IPS DF 6.9 (cell line): ENCODE results near the gene PTPRG.

Experiments used
- DNase-seq: peaks from one replicate; pipeline ENCODE4 v3.0.0-alpha.2; 2013; ENCODE audit warnings: low read depth, low spot score
- H3K27ac ChIP-seq: one replicate; pipeline ENCODE4 v1.5.1; 2013; ENCODE audit warnings: low read length, control low read depth
- H3K27me3 ChIP-seq: 2 replicates; pipeline ENCODE4 v1.6.1; 2013; ENCODE audit warnings: mild to moderate bottlenecking, low read length; ENCODE audit not compliant: control insufficient read depth, insufficient read depth
- H3K36me3 ChIP-seq: 2 replicates; pipeline ENCODE4 v1.6.1; 2013; ENCODE audit warnings: low read length; ENCODE audit not compliant: control insufficient read depth, insufficient read depth
- H3K4me1 ChIP-seq: 2 replicates; pipeline ENCODE4 v1.6.1; 2013; ENCODE audit warnings: low read length; ENCODE audit not compliant: control insufficient read depth, insufficient read depth
- H3K4me3 ChIP-seq: 2 replicates; pipeline ENCODE4 v1.5.1; 2013; ENCODE audit warnings: mild to moderate bottlenecking, low read length
- H3K9me3 ChIP-seq: 2 replicates; pipeline ENCODE4 v1.6.1; 2013; ENCODE audit warnings: low read length, inconsistent platforms; ENCODE audit not compliant: control insufficient read depth, insufficient read depth
- WGBS: extraction: QIAGEN DNeasy Blood & Tissue Kit; methylation state at CpG from one replicate; pipeline ENCODE4 v1.1.7; 2013; ENCODE audit warnings: mixed read lengths, missing lambda C conversion rate; ENCODE audit not compliant: insufficient read length, insufficient coverage; 5-methylcytosine and 5-hydroxymethylcytosine counted together

PTPRG gene

DNA sequence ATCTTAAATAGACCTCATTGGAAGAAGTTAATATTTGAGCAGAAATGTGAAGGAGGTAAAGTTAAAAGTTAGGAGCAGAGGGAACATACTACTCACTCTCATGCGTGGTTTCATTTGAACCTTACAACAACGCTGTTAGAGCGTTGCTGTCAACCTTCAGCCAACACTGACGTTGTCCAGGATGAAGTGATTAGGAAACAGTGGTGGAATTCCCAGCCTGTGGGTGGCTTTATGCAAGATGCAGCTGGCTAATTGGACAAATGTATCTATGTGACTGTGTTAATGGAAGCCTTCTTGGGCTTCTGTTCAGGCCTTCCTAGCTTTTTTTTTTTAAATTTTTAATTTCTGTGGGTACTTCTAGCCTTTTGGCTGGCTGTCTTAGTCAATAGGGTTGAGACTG, 40.5 kb downstream of the PTPRG start:
- Histone ChIP-seq H3K9me3 (no peaks in the 10 kb centered on the region), H3K27me3 (no peaks in the 10 kb centered on the region), H3K27ac (no peak overlapping the region), H3K4me3 (no peak overlapping the region), H3K36me3 (peaks cover 3% of the 10 kb centered on the region; the same call in 1 of the 2 replicates), H3K4me1 (0 out of 2 replicates have a peak, but pooled peaks cover 2% of the 10 kb centered on the region)
- WGBS, result no CpG with 5 or more reads among the region's 4 CpGs
- DNase-seq, result no peak

DNA sequence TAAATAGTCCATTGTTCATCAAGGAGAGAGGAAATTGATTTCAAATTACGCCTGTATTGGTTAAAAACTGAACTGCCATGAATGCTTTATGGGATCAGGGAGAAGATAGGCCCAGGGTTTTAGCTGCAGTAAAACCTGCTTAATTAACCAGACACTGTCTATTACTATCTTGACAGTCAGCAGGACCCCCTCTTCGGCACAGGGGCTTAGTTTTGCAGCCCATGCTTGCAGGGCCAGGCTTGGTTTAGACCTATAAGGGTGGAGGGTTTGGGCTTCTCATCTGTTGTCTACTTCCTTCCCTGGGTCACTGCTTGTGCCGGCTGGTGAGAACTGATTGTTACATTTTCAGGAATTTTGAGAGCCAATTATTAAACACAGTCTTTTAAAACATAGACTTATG, 41.1 kb downstream of the PTPRG start:
- no peak overlapping the region for H3K4me3 ChIP-seq
- peaks cover 3% of the 10 kb centered on the region; the same call in 1 of the 2 replicates for H3K36me3 ChIP-seq
- DNase-seq, result no peak
- no CpG with 5 or more reads among the region's 3 CpGs for WGBS
- no peaks in the 10 kb centered on the region for H3K27me3 ChIP-seq
- H3K4me1 ChIP-seq, result 0 out of 2 replicates have a peak, but pooled peaks cover 2% of the 10 kb centered on the region
- no peaks in the 10 kb centered on the region for H3K9me3 ChIP-seq
- H3K27ac ChIP-seq, result no peak overlapping the region

DNA sequence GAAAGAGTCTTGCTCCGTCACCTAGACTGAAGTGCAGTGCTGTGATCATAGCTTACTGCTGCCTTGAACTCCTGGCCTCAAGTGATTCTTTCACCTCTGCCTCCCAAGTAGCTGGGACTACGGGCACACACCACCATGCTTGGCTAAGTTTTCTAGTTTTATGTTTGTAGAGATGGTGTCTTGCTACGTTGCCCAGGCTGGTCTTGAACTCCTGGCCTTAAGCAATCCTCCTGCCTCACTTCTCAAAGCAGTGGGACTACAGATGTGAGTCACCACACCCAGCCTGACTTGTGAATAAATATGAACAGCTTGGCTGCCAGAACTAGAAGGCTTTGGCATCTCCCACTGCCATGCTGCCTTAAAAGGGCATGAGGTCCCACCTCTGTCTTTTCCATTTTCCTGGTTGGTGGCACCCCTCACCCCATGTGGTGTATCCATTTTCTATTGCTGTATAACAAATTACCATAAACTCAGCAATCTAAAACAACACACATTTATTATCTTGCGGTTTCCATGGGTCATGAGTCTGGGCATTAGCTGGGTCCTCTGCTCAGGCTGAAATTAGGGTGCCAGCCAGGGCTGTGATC, 44.3 kb downstream of the PTPRG start:
- H3K4me1 ChIP-seq, result peaks cover 3% of the 10 kb centered on the region; the same call in 1 of the 2 replicates
- H3K27me3 ChIP-seq, result no peaks in the 10 kb centered on the region
- no peak overlapping the region for H3K27ac ChIP-seq
- peaks cover 3% of the 10 kb centered on the region; the same call in 1 of the 2 replicates for H3K36me3 ChIP-seq
- no peaks in the 10 kb centered on the region for H3K9me3 ChIP-seq
- no peak for DNase-seq
- no peak overlapping the region for H3K4me3 ChIP-seq
- no CpG with 5 or more reads among the region's 4 CpGs for WGBS

DNA sequence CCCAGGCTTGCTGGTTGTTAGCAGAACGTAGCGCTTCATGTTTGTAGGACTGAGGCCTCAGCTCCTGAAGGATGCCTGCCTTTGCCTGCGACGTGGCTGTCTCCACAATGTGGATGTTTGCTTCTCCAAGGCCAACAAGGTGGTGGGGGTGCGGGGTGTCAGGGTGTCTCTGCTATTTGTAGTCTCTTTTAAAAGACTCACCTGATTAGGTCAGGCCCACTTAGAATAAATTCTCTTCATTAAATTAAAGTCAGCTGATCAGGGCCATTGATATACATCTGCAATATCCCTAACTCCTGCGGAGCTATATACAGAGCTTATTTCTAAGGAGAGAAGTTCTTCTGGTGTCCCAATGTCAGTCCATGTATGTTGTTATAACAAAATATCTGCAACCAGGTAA, 44.8 kb downstream of the PTPRG start:
- WGBS, result no CpG with 5 or more reads among the region's 6 CpGs
- Histone ChIP-seq H3K36me3 (peaks cover 3% of the 10 kb centered on the region; the same call in 1 of the 2 replicates), H3K27ac (no peak overlapping the region)

DNA sequence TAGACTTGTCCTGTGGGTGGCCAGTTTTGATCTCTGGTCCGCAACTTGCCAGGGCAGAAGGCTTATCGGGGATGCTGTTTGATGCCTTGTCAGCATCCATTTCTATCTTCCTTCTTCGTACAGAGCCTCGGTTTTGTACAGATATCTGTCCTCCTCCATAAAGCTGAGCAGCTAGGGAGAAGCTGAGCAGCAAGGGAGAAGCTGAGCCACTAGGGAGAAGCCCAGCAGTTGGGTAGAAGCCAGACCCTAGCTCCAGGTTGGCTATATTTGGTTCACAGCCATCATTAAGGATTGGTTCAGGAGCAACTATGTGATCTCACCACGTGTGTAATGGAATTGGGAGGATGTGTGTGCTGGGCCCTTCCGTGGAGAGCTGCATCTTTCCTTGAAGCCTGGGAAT, 46.7 kb downstream of the PTPRG start:
- Histone ChIP-seq H3K27me3 (no peaks in the 10 kb centered on the region), H3K36me3 (peaks cover 3% of the 10 kb centered on the region; the same call in 1 of the 2 replicates), H3K9me3 (no peaks in the 10 kb centered on the region), H3K4me1 (peaks cover 2% of the 10 kb centered on the region; the same call in 1 of the 2 replicates), H3K4me3 (no peak overlapping the region), H3K27ac (no peak overlapping the region)
- no CpG with 5 or more reads among the region's 6 CpGs for WGBS
- no peak for DNase-seq

More for the DNA sequence above, 44.8 kb downstream of the PTPRG start:
- Histone ChIP-seq H3K27me3 (no peaks in the 10 kb centered on the region), H3K4me3 (no peak overlapping the region), H3K4me1 (peaks cover 2% of the 10 kb centered on the region; the same call in 1 of the 2 replicates), H3K9me3 (no peaks in the 10 kb centered on the region)
- no peak for DNase-seq

DNA sequence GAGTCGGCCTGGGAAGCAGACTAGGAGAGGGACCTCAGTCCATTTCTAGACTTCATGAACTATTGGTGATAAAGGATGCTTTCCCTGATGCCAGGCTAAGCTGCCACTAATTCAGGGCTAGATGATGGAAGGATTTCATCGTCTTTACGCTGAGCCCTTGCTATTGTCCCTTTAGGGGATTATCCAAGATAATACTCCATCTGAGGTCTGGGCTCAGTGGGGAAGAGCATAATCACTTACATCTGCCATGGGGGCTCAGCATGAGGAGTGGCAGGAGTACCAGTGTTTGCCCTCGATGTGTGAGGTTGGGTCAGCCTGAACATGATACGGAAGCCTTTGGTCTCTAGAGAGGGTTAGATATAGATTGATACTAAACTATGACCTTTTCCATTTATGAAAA, 47.3 kb downstream of the PTPRG start:
- Histone ChIP-seq H3K27me3 (no peaks in the 10 kb centered on the region), H3K36me3 (peaks cover 3% of the 10 kb centered on the region; the same call in 1 of the 2 replicates), H3K4me1 (peaks cover 2% of the 10 kb centered on the region; the same call in 1 of the 2 replicates), H3K27ac (no peak overlapping the region), H3K9me3 (no peaks in the 10 kb centered on the region), H3K4me3 (no peak overlapping the region)
- no peak for DNase-seq
- WGBS, result no CpG with 5 or more reads among the region's 5 CpGs

DNA sequence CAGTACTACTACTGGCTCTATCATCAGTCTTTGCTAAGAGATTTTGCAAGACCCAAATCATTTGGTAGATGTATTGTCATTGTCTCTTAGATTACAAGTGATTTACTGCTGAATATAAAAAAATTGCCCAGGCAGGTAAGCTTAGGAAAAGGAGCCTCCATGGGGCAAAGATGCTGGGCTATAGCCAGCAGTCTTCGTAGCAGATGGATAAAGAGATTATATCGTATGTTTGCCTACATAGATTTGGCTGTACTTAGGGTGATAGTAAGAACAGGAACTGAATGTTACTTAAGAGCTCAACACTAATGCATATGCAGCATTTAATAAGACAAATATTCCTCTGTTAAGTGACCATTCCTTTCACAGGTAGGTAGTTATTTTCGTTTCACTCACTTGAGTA, 48.9 kb downstream of the PTPRG start:
- Histone ChIP-seq H3K4me1 (peaks cover 2% of the 10 kb centered on the region; the same call in 1 of the 2 replicates), H3K27me3 (no peaks in the 10 kb centered on the region), H3K4me3 (no peak overlapping the region), H3K27ac (no peak overlapping the region), H3K9me3 (no peaks in the 10 kb centered on the region), H3K36me3 (peaks cover 3% of the 10 kb centered on the region; the same call in 1 of the 2 replicates)
- DNase-seq, result no peak
- WGBS, result no CpG with 5 or more reads among the region's 3 CpGs

DNA sequence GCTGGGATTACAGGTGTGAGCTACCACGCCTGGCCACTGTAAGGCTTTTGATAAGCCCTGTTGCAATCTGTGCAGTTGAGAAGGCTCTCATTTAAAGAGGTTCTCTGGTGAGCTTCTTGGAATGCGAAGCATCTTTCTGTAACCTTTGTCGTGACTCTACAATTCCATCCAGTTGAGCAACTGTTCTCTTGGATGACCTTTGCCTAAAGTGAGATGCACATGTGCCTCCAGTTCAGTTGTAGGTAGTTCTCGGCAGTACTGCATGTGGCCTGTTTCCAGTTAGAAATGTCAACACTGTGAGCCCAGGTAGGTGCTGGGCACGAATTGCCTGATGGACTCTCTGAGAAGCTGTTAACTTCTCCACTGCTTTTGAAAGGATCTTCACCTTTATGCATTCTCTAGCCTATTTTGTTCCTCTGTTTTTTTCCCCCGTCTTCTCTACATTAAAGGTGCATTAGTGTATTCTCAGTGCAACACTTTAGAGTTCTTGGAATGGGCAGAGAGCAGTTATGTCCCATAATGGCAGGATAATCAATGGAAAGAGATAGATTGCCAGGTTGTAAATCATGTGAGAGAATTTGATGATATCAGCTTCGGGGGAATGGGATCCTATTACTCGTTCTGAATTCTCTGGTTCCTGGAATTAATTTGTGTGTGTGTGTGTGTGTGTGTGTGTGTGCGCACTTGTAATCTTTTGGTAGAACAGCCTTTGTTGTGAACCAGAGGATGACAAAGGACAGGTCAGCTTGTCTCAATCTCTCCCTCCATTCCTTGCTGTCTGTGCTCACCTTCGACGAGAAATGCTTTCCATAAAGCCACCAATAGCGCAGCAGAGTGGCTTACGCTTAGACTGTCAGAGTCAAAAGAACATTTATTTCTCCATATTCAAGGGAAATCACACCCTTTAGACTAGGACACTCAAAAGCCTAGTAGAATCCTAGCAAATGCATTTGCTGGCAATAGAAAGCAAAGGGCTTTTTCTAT, 51.1 kb downstream of the PTPRG start:
- Histone ChIP-seq H3K4me3 (no peak overlapping the region), H3K27ac (no peak overlapping the region), H3K27me3 (no peaks in the 10 kb centered on the region), H3K9me3 (no peaks in the 10 kb centered on the region), H3K36me3 (no peaks in the 10 kb centered on the region), H3K4me1 (peaks cover 2% of the 10 kb centered on the region; the same call in 1 of the 2 replicates)
- DNase-seq, result no peak
- no CpG with 5 or more reads among the region's 13 CpGs for WGBS

DNA sequence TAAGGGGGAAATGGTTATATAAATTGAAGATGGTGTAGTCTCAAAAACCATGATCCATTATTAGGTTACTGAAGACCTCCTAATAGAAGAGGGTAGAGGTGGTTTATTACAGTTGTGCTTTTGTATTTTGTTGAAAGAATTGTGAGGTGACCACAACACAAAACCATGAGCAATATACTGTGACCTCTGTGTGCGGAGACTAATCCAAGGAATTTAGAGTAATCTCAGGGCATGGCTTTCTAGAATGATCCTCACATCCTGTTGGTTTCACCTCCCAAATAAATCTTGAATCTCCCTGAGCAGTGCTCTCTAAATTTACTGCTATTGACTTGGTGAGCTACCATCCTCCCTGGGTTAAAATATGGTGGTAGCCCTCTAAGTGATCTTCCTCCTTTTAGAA, 52.3 kb downstream of the PTPRG start:
- Histone ChIP-seq H3K36me3 (no peaks in the 10 kb centered on the region), H3K27ac (no peak overlapping the region), H3K9me3 (no peaks in the 10 kb centered on the region), H3K4me1 (no peaks in the 10 kb centered on the region; the same call in 1 of the 2 replicates), H3K27me3 (no peaks in the 10 kb centered on the region), H3K4me3 (no peak overlapping the region)
- no CpG with 5 or more reads among the region's 1 CpG for WGBS
- DNase-seq, result no peak

DNA sequence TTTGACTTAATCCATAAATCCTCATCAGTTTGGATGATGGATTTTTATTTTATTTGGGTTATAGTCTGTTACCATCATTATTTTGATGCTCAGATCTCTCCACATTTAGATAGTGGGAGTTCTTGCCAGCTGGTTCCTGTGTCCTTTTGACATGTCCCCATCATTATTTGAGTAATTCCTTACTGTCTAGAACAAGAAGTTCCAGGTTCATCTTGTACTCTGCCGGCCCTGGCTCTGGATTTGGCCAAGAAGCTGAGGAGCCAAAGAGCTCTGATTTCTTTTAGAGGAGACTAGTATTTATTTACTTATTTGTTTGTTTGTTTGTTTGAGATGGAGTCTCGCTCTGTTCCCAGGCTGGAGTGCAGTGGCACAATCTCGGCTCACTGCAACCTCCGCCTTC, 54.3 kb downstream of the PTPRG start:
- no peaks in the 10 kb centered on the region for H3K36me3 ChIP-seq
- H3K4me1 ChIP-seq, result no peaks in the 10 kb centered on the region; the same call in 1 of the 2 replicates
- H3K27me3 ChIP-seq, result no peaks in the 10 kb centered on the region
- H3K9me3 ChIP-seq, result peaks cover 2% of the 10 kb centered on the region; the same call in 1 of the 2 replicates
- no peak overlapping the region for H3K27ac ChIP-seq
- H3K4me3 ChIP-seq, result no peak overlapping the region
- DNase-seq, result no peak
- WGBS, result no CpG with 5 or more reads among the region's 4 CpGs
